GM21381 (cell line): ENCODE data around the gene WBP4.
"Not testable (repeated sequence)": the region's sequence is repeated elsewhere in the genome, so short reads cannot be mapped to it uniquely, and the experiment has no call there.

Source experiments
- ATAC-seq: cut with Tn5 transposase; IDR thresholded peaks from one replicate; pipeline ENCODE4 v1.9.1; 2021; ENCODE audit warnings: mild to moderate bottlenecking, moderate library complexity; ENCODE audit not compliant: unreplicated experiment

The WBP4 gene

DNA sequence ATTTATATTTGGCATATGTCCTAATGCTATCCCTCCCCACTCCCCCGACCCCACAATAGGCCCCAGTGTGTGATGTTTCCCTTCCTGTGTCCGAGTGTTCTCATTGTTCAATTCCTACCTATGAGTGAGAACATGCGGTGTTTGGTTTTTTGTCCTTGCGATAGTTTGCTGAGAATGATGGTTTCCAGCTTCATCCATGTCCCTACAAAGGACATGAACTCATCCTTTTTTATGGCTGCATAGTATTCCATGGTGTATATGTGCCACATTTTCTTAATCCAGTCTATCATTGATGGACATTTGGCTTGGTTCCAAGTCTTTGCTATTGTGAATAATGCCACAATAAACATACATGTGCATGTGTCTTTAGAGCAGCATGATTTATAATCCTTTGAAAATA, 18.9 kb upstream of the WBP4 start:
- ATAC-seq = not testable (repeated sequence)

DNA sequence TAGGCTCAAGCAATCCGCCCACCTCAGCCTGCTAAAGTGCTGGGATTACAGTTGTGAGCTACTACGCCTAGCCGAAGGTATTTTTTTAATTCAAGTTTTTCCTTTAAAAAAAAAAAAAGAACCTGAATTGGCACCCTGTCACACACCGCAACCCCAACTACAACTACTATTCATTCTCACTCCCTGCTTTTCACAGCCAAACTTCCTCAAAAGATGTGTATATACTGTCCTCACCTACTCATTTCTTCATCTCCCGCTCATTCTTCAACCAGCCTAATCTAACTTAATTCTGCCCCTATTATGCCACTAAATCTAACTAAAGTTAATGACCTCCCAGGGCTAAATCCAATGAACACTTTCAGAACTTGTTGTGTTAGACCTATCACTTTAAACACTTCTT, 12.7 kb upstream of the WBP4 start:
- ATAC-seq = no peak

DNA sequence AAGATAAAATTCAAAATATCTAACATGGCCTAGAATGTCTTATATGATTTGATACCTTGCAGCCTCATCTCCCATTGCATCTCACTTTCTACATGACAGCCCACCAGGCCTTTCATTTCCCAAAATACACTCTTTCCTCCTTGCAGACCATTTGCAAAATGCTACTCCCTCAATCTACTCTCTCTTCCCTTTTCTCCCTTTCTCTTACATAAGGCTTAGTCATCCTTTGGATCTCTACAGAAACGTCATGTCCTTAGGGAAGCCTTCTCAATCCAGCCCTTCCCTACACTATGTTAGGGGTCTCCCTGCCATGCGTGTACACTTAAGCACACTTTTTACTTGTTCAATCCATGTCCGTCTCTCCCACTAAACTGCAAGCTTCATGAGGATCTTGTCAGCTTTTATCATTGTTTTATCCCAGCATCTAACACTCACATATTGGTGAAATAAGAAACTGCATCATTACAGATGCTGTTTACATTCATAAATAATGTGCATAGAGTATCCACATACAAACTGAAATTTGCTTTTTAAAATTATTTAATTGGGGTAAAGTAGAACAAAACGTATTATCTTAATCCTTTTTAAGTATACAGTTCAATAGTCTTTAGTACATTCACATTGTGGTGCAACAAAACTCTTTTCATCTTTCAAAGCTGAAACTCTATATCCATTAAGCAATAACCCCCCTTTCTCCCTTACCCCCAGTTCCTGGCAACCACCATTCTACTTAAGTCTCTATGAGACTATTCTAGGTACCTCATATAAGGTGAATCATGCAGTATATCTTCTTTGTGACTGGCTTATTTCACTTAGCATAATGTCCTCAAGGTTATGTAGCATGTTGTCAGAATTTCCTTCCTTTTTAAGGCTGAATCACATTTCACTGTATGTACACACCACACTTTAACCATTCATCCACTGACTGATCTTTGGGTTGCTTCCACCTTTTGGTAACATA, 11.5 kb upstream of the WBP4 start:
- ATAC-seq = no peak

DNA sequence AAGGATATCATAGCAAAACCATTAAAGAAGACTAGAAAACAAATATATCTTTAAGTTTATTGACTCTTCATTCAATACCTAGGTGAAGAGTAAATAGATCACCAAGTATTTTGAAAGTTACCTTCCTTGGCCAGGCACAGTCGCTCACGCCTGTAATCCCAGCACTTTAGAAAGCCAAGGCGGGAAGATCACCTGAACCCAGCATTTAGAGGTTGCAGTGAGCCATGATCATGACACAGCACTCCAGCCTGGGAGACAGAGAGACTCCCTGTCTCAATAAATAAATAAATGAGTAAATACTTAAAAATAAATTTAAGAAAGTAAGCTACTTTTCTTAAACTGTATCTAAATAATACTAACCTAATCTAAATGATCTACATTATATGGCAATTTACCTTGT, 8.9 kb upstream of the WBP4 start:
- no peak for ATAC-seq

DNA sequence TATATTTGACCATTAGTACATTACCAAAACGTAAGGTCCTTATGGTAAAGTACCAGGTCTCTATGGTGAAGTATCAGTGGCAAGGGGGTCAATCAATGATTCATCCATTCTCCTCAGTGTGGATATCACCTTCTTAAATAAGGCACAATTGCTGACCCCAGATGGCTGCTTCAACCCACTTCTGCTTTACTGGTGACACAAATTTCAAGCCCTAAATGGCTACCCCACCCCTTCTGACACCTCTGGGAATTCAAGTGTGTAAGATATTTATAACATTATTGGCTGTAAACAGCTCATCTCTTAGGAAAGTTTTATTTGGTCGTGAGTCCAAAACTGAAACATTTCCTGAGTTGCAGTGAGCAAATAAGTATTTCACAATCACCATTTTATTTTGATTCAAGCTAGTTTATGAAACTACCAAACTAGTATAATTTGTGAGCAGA, 7.9 kb upstream of the WBP4 start:
- ATAC-seq = peak; percentile 72

DNA sequence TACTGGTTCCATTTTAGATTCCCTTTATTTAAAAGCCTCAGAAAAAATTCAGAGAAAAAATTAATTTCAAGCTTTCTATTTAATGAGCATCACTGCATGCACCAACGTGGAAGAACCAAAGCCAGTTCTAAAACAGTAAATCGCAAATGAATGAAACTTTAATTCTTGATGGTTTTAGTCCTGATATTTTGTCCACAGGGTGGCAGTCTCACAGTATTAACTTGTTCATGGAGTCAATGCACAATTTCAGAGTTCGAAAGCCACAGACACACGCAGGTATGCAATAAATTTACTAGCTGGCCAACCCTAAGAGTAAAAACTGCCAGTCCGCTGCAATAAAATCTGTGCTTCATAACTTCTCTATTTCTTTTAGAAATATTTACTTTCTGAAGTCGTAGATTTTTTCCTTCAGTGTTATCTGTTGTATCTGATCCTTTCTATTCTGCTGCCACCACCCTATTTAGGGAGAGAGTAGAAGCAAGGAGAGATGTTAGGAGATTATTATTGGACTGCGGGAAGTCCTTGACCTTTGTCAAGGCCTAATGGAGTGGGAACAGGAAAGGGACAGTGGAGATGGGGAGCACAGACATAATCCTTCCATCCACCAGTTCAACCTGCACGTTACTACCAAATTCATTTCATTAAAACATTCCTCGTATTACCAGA, 7.0 kb upstream of the WBP4 start:
- ATAC-seq = no peak

DNA sequence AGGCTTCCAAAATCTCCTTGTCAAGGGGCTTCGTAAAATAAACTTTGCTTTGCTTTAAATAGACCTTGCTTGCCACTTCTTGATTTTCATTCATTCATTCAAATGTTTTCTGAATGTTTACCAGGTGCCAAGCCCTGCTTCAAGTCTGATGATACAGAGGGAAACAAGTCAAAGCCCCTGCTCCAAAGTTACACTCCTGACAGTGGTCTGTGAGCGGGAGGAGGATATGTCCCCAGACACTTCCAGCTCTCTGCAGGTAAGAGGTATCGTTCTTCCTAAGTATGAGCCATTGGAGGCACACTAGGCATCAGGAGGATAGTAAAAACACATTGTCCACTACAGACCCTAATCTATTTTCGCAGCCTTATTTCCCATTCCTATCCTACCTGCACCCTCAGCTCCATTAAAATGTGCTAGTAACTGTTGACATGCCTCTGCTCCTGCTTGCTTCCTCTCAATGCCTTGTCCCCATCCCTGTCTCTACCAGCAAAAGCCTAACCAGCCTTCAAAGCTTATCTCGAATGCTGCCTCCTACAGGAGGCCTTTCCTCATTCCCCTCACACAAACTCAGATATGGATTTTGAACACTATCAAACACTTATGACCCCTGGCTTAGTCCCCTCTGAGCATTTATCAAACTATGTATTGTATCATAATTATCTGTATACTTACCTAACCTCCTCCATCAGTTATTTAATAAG, 6.2 kb upstream of the WBP4 start:
- no peak for ATAC-seq

DNA sequence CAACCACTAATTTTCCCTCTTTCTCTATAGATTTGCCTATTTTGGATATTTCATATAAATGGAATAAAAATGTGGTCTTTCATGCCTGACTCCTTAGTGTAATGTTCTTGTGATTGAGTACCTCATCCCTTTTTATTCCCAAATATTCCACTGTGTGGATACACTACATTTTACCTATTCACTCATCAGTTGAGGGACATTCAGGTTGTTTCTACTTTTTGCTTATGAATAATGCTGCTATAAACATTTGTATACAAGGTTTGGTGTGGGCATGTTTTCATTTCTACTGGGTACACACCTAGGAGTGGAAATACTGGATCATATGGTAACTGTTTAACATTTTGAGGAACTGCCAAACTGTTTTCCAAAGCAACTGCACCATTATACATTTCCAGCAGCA, 5.1 kb upstream of the WBP4 start:
- no peak for ATAC-seq

DNA sequence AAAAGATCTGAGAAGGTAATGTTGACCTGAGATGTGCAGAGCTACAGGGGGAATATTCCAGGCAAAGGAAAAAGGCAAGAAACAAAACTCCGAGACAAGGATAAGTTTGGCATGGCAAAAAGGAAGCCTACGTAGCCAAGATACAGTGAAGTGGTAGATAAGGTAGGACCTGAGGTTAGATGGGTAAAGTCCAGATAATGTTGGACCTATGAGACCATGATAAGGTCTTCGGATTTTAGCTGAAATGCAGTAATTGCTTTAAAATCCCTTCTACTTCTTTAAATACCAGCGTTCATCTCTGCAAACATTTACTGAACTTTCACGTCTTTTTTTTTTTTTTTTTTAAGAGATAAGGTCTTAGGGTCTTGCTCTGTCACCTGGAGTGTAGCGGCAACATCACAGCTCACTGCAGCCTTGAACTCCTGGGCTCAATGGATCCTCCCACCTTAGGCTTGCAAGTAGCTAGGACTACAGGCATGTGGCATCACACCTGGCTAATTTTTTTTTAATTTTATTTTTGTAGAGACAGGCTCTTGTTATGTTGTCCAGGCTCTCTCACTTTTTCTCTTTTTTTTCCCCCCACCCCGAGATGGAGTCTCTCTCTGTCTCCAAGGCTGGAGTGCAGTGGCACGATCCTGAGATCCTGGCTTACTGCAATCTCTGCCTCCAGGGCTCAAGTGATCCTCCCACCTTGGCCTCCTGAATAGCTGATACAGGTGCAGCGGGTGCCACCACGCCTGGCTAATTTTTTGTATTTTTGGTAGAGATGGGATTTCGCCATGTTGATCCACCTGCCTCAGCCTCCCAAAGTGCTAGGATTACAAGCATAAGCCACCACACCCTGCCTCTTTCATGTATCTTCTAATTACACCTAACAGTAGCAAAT, 4.2 kb upstream of the WBP4 start:
- no peak for ATAC-seq

DNA sequence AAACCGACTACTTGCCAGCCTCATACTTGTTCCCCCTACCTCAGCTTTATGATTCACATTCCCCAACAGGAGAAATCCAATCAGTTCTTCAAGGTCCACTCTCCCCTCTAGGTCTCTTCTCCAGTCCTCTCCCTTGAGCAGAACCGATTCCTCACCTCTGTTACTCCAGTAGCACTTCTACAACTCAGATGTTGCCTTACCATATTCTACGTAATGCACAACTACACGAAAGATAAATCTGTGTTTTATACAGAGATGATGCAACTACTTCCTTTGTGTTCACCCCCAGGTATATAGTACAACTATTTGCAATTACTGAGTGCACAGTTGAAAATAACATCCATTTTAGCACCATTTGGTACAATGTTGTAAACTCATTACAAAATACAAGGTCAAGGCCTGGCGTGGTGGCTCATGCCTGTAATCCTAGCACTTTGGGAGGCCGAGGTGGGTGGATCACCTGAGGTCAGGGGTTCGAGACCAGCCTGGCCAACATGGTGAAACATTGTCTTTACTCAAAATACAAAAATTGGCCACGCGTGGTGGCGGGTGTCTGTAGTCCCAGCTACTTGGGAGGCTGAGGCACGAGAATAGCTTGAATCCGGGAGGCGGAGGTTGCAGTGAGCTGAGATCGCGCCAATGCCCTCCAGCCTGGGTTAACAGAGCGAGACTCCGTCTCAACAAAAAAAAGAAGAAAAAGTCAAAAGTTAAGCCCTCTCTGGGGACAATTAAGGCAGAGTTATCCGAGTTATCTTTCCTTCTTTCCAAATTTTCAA, 2.8 kb upstream of the WBP4 start:
- no peak for ATAC-seq

DNA sequence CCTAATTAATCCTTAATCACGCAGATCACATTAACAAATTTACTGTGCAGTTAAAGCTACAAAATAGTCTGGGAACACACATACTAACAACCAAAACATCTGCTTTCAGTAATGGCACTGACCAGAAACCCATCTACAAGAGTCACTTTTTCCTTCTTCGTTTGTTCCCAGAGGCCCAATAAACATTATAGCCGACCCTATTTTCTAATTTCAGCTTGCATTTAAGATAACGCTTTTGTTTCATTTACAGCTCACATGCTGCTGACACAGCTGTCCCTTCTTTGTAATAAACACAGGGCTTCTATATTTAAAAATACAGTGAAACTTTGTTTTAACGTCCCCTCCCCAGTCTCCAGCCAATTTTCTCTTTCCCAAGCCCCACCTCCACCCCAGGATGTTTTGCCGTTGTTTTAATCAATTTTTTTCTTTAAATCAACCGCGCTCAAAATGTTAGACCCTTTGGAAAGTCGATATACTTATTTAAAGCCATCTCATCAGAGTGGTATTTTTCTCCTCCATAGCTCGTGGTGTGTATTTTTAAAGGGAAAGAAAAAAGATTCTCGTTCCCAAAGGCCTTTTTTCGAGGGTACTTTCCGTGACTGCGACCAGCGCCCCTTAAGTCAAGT, 1.7 kb upstream of the WBP4 start:
- no peak for ATAC-seq

DNA sequence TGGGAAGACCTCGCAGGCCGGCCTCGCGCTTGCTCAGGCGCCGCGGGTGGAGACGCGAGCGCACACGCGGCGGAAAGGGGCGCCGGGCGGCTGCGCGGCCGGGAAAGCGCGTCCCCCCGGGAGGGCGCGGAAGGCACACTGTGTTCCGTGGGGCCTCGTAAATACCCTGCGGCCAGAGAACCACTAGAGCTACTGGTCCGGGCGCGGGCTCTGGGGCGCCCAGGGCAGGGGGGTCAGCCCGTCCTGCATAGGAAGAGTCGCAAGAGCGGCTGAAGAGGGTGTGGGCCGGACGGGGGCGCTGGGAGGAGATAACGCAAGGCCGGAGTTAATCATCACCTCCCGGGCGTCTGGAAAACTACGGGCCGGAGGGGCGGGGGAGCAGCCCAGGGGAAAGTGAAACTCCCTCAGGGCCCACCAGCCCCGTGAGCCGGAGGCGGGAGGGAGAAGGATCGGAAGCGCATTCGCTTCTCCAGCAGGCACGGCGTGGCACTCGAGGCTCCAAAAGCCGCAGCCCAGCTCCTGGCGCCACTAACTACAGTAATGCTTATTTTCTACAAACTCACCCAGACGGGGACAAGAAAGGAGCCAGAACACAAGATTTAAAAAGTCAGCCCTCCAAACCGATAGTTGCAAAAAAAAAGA, 1.1 kb upstream of the WBP4 start:
- ATAC-seq = peak; percentile 41

DNA sequence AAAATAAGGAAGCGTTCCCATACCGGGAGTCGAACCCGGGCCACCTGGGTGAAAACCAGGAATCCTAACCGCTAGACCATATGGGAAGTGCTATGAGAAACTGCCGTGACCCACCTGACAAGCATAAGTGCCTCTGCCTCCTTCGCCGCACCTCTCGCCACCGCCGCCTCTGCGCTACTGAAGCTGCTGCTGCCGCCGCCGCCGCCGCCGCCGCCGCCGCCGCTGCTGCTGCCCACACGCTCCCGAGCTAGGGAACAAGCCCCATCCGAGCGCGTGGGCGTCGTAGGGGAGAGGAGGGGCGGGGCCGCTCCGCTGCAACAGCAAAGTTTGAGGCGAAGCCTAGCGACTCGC, 610 bp upstream of the WBP4 start:
- ATAC-seq = peak; percentile 19

DNA sequence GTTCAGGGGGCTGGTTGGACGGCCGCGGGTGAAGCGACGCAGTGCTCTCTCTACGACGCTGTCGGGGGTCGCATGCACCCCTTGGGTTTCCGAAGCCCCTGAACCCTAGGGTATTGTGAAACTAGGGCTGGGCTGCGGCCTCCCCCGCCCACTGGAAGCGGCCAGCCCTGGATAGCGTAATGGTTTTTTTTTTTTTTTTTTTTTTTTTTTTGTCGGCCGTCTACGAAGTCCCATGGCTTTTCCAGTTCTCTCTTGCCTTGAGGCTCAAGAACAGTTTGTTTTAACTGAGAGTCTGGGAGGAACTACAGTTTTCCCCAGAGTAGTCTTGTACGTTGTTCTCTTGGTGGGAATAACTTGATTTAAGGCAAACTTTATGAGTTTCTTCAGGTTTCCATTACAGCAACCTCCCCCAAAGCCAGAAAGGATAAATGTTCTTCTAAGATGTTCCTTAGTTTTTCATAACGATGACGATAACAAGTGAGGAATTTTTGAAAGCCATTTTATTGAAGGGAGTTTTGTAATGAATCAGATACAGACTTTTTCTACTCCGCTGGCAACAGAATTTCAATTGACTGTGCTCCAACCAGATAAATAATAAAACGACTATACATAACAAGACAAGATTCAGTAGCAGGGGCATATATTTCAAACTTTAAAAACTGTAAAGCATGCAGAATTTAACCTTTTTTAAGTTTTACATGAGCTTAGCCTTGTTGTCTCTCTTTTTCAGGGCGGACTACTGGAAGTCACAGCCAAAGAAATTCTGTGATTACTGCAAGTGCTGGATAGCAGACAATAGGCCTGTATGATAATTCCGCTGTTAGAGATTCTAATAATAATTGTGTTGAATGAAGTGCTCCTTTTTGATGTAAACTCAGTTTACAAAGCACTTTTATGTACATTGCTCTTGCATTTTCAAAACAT, 867 bp downstream of the WBP4 start:
- ATAC-seq = peak; percentile 28

DNA sequence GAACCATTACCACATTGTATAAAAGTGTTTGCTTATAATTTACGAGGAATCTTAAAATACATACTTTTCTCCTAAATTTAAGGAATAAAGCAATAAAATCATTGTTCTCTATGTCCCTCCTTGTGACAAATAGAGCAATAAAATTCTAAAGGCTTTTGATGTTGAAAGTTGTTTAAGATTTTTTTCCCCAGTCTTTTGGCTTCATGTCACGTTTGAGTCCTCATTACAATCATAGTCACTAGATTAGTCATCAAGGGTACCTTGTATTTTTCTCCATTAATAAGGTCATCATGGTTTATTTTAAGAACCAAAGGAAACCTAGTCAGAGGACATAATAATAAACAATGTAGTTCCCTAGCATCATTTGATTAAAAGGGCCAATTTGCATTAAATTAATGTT, 3.2 kb downstream of the WBP4 start:
- ATAC-seq = no peak

DNA sequence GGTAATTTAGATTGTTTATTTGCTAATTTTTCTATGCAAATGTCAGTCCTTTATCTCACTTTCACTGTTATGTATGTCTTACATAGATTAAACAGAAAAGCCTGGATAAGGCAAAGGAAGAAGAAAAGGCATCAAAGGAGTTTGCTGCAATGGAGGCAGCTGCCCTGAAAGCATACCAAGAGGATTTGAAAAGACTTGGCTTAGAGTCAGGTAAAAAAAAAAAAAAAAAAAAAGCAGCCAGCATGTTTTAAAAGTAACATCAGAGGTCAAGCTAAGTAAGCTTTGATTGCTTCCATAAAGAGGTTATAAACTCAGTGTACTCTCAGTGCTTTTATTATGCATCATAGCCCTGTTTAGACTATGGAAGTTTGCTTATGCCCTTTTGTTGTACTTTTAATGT, 3.8 kb downstream of the WBP4 start:
- no peak for ATAC-seq

DNA sequence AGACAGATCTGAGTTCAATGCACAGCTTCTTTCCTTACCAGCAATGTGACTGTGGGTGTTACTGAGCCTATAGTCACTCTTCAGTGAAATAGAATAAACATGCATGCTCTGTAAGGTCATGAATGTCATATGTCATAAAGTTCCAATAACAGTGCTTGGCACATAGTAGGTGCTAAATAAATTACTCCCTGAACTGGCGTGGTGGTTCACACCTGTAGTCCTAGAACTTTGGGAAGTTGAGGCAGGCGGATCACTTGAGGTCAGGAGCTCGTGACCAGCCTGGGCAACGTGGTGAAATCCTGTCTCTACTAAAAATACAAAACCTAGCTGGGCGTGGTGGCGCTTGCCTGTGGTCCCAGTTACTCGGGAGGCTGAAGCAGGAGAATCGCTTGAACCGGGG, 13.2 kb downstream of the WBP4 start:
- ATAC-seq = no peak

DNA sequence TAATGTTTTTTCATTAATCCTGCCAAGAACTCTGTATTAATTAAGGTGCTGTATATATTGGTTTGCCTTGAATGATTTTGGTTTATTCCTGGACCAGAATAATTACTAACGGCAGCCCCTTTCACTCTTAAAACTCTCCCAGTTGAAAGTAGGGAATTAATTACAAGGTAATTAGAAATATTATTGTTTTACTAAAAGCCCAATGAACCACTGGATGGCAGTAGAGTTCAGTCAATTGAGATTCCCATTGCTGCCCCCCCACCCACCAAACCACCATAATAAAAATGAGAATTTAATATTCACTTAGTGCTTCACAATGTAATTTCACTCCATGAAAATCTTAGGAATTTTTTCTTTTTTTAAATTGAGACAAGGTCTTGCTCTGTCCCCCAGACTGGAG, 13.7 kb downstream of the WBP4 start:
- no peak for ATAC-seq
